GM19035 (cell line): ENCODE measurements around the gene KCNIP4.

Experiments used
- ATAC-seq: cut with Tn5 transposase; IDR thresholded peaks from one replicate; pipeline ENCODE4 v1.9.1; 2021; ENCODE audit not compliant: unreplicated experiment

The KCNIP4 gene

GRCh38 chr4:21856301-21856700 lies 92.3 kb downstream of the KCNIP4 start:
- no peak for ATAC-seq

GRCh38 chr4:21849077-21849476 lies 99.5 kb downstream of the KCNIP4 start:
- ATAC-seq = no peak

- no peak for ATAC-seq
Observed at GRCh38 chr4:21848021-21848420, 100.6 kb downstream of the KCNIP4 start.

- ATAC-seq = no peak
Observed at GRCh38 chr4:21845663-21846062, 102.9 kb downstream of the KCNIP4 start.

- no peak for ATAC-seq
Observed at GRCh38 chr4:21835712-21836111, 112.9 kb downstream of the KCNIP4 start.

GRCh38 chr4:21830272-21830671 lies 118.3 kb downstream of the KCNIP4 start:
- no peak for ATAC-seq

GRCh38 chr4:21827575-21827974 lies 121.0 kb downstream of the KCNIP4 start:
- no peak for ATAC-seq

GRCh38 chr4:21826071-21826470 lies 122.5 kb downstream of the KCNIP4 start:
- ATAC-seq = no peak

- no peak for ATAC-seq
Observed at GRCh38 chr4:21819086-21819485, 129.5 kb downstream of the KCNIP4 start.

- ATAC-seq = no peak
Observed at GRCh38 chr4:21815651-21816377, 132.8 kb downstream of the KCNIP4 start.

- ATAC-seq = no peak
Observed at GRCh38 chr4:21811565-21811964, 137.0 kb downstream of the KCNIP4 start.

GRCh38 chr4:21806991-21807390 lies 141.6 kb downstream of the KCNIP4 start:
- no peak for ATAC-seq

- no peak for ATAC-seq
Observed at GRCh38 chr4:21802406-21802805, 146.2 kb downstream of the KCNIP4 start.

- ATAC-seq = no peak
Observed at GRCh38 chr4:21801661-21802385, 146.7 kb downstream of the KCNIP4 start.

- ATAC-seq = no peak
Observed at GRCh38 chr4:21795091-21795490, 153.5 kb downstream of the KCNIP4 start.

- ATAC-seq = no peak
Observed at GRCh38 chr4:21792736-21793135, 155.8 kb downstream of the KCNIP4 start.

- ATAC-seq = no peak
Observed at GRCh38 chr4:21790438-21791029, 158.0 kb downstream of the KCNIP4 start.

- no peak for ATAC-seq
Observed at GRCh38 chr4:21780148-21780547, 168.4 kb downstream of the KCNIP4 start.

- ATAC-seq = no peak
Observed at GRCh38 chr4:21778702-21779101, 169.9 kb downstream of the KCNIP4 start.

GRCh38 chr4:21775703-21776102 lies 172.9 kb downstream of the KCNIP4 start:
- no peak for ATAC-seq

- ATAC-seq = no peak
Observed at GRCh38 chr4:21769404-21770147, 179.0 kb downstream of the KCNIP4 start.
